ENCODE data around the gene GNL2. TPM values are rescaled to one million over a fixed set of nuclear protein-coding genes. Genes with fewer than 3 reads are reported as not detected.
"Not testable (repeated sequence)": the region's sequence is repeated elsewhere in the genome, so short reads cannot be mapped to it uniquely, and the experiment has no call there.

Gene GNL2
- total and polyA plus RNA-seq, 7 donors, result 25.2 to 50.4 (median 28.5) TPM

DNA sequence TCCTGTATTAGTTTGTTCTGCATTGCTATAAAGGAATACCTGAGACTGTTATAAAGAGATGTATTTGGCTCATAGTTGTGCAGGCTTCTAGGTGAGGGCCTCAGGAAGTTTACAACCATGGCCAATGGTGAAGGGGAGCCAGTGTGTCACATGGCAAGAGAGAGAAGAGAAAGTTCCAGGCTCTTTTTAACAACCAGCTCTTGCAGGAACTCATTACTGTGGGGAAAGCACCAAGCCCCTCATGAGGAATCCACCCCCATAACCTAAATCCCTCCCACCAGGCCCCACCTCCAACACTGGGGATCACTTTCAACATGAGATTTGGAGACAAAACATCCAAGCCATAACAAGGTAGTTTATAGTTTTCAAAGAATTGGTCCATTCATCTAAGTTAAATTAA, 76.1 kb downstream of the GNL2 start:
- H3K27me3 ChIP-seq, result no peaks in the 10 kb centered on the region
- DNase-seq, result peak; percentile 10
- no peak overlapping the region for H3K4me3 ChIP-seq
- no peaks in the 10 kb centered on the region for H3K9me3 ChIP-seq
- H3K36me3 ChIP-seq, result no peaks in the 10 kb centered on the region
- TF ChIP-seq, protein P1, sequence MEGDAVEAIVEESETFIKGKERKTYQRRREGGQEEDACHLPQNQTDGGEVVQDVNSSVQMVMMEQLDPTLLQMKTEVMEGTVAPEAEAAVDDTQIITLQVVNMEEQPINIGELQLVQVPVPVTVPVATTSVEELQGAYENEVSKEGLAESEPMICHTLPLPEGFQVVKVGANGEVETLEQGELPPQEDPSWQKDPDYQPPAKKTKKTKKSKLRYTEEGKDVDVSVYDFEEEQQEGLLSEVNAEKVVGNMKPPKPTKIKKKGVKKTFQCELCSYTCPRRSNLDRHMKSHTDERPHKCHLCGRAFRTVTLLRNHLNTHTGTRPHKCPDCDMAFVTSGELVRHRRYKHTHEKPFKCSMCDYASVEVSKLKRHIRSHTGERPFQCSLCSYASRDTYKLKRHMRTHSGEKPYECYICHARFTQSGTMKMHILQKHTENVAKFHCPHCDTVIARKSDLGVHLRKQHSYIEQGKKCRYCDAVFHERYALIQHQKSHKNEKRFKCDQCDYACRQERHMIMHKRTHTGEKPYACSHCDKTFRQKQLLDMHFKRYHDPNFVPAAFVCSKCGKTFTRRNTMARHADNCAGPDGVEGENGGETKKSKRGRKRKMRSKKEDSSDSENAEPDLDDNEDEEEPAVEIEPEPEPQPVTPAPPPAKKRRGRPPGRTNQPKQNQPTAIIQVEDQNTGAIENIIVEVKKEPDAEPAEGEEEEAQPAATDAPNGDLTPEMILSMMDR (IDR thresholded peaks at IDR 0.05), result no peak
- H3K4me1 ChIP-seq, result peaks cover 0 to 5% (median 2%) of the 10 kb centered on the region in 4 donors
- intact Hi-C loops (cut with DNase I), result no loop called here
- no peak overlapping the region for H3K27ac ChIP-seq

DNA sequence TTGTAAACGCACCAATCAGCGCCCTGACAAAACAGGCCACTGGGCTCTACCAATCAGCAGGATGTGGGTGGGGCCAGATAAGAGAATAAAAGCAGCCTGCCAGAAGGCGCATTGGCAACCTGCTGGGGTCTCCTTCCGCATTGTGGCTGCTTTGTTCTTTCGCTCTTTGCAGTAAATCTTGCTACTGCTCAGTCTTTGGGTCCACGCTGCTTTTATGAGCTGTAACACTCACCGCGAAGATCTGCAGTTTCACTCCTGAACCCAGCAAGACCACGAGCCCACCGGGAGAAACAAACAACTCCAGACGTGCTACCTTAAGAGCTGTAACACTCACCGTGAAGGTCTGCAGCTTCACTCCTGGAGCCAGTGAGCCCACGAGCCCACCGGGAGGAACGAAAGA, 76.8 kb downstream of the GNL2 start:
- H3K9me3 ChIP-seq; intact Hi-C loops (cut with DNase I); H3K27me3 ChIP-seq; H3K36me3 ChIP-seq; H3K27ac ChIP-seq; DNase-seq; H3K4me1 ChIP-seq; H3K4me3 ChIP-seq: not testable (repeated sequence)
- WGBS, 2 donors, result 70 to 84% methylated on average over 15 of the region's 15 CpGs

- DNase-seq; H3K4me3 ChIP-seq; H3K36me3 ChIP-seq; H3K27me3 ChIP-seq; H3K27ac ChIP-seq; H3K9me3 ChIP-seq; intact Hi-C loops (cut with DNase I): not testable (repeated sequence)
- H3K4me1 ChIP-seq, result peaks cover 0 to 14% (median 9%) of the 10 kb centered on the region in 4 donors
- 97% methylated on average over 29 to 30 of the region's 31 CpGs for WGBS, 2 donors
These were observed 77.5 kb downstream of the GNL2 start for GRCh38 chr1:37518241-37518640.

GRCh38 chr1:37517569-37517968, 78.2 kb downstream of the GNL2 start:
- H3K9me3 ChIP-seq, result no peaks in the 10 kb centered on the region
- peaks cover 0 to 8% (median 0%) of the 10 kb centered on the region in 4 donors for H3K36me3 ChIP-seq
- no peaks in the 10 kb centered on the region for H3K27me3 ChIP-seq
- H3K27ac ChIP-seq, result no peak overlapping the region
- intact Hi-C loops (cut with DNase I), result no loop called here
- no peak for DNase-seq
- no peak overlapping the region for H3K4me3 ChIP-seq
- TF ChIP-seq, protein P1 (IDR thresholded peaks at IDR 0.05), result no peak
- TF ChIP-seq POLR2AphosphoS5 (IDR thresholded peaks at IDR 0.05), result no peak
- TF ChIP-seq POLR2A (IDR thresholded peaks at IDR 0.05), result no peak
- no peak for TF ChIP-seq EP300 (IDR thresholded peaks at IDR 0.05)
- 88 to 91% methylated on average over 1 of the region's 1 CpG for WGBS, 2 donors
- H3K4me1 ChIP-seq, result peaks cover 0 to 21% (median 15%) of the 10 kb centered on the region in 4 donors

Small RNA genes lying within 50 kb of the gene (small RNA-seq; reads per million reads assigned to genes)
- gene AL034379.1, result 0 reads per million in 3 donors

Other genes with a start within 250 kb of the GNL2 start
- gene ZC3H12A, start 121.4 kb downstream of the GNL2 start, total RNA-seq, result 10 to 100 TPM in 1 of 4 donors, 1 to 10 TPM in 3; 7.4 to 25.8 (median 8.5) TPM
- 10 to 100 TPM; 14.4 to 72.4 (median 15.3) TPM for gene ZC3H12A, start 121.4 kb downstream of the GNL2 start, polyA plus RNA-seq
- gene MEAF6, start 81.2 kb downstream of the GNL2 start, total RNA-seq, result 10 to 100 TPM; 64.0 to 84.5 (median 79.9) TPM
- 10 to 100 TPM; 43.0 to 51.6 (median 50.5) TPM for gene MEAF6, start 81.2 kb downstream of the GNL2 start, polyA plus RNA-seq
- 10 to 100 TPM in 3 of 4 donors, 1 to 10 TPM in 1; 7.2 to 20.4 (median 12.8) TPM for gene SNIP1, start 41.6 kb downstream of the GNL2 start, total RNA-seq
- gene SNIP1, start 41.6 kb downstream of the GNL2 start, polyA plus RNA-seq, result 1 to 10 TPM; 3.6 to 6.4 (median 6.2) TPM
- 10 to 100 TPM in 2 of 4 donors, 1 to 10 TPM in 2; 7.5 to 13.0 (median 9.3) TPM for gene DNALI1, start 39.0 kb downstream of the GNL2 start, total RNA-seq
- gene DNALI1, start 39.0 kb downstream of the GNL2 start, polyA plus RNA-seq, result 1 to 10 TPM; 4.6 to 6.6 (median 4.8) TPM
- 1 to 10 TPM in 1 of 4 donors, under 1 TPM in 3; 0.41 to 2.2 (median 0.77) TPM for gene RSPO1, start 39.0 kb upstream of the GNL2 start, total RNA-seq
- 1 to 10 TPM in 1 of 3 donors, under 1 TPM in 2; 0.46 to 1.8 (median 0.92) TPM for gene RSPO1, start 39.0 kb upstream of the GNL2 start, polyA plus RNA-seq
- under 1 TPM in 3 of 4 donors, not detected in 1; under 0.01 to 0.55 (median 0.16) TPM for gene CDCA8, start 96.6 kb upstream of the GNL2 start, total RNA-seq
- gene CDCA8, start 96.6 kb upstream of the GNL2 start, polyA plus RNA-seq, result 10 to 100 TPM in 1 of 3 donors, 1 to 10 TPM in 2; 4.8 to 21.4 (median 6.7) TPM
- under 1 TPM; 0.14 to 0.83 (median 0.52) TPM for gene EPHA10, start 169.2 kb upstream of the GNL2 start, total RNA-seq
- gene EPHA10, start 169.2 kb upstream of the GNL2 start, polyA plus RNA-seq, result 10 to 100 TPM in 1 of 3 donors, 1 to 10 TPM in 2; 5.4 to 33.3 (median 7.6) TPM
- gene MANEAL, start 197.9 kb upstream of the GNL2 start, total RNA-seq, result 1 to 10 TPM; 1.1 to 1.8 (median 1.4) TPM
- gene MANEAL, start 197.9 kb upstream of the GNL2 start, polyA plus RNA-seq, result 1 to 10 TPM in 2 of 3 donors, under 1 TPM in 1; 0.60 to 5.2 (median 1.2) TPM
- 100 to 1,000 TPM in 1 of 4 donors, 10 to 100 TPM in 3; 61.9 to 105 (median 90.8) TPM for gene C1orf122, start 211.9 kb upstream of the GNL2 start, total RNA-seq
- 10 to 100 TPM; 43.2 to 54.6 (median 51.1) TPM for gene C1orf122, start 211.9 kb upstream of the GNL2 start, polyA plus RNA-seq
- gene YRDC, start 212.3 kb upstream of the GNL2 start, total RNA-seq, result 10 to 100 TPM in 2 of 4 donors, 1 to 10 TPM in 2; 4.4 to 12.4 (median 9.5) TPM
- 10 to 100 TPM; 14.4 to 19.0 (median 15.5) TPM for gene YRDC, start 212.3 kb upstream of the GNL2 start, polyA plus RNA-seq

Measured in sigmoid colon (tissue), 7 donors.